ENCODE measurements around the gene RNF175.
"Not testable (repeated sequence)": the region's sequence is repeated elsewhere in the genome, so short reads cannot be mapped to it uniquely, and the experiment has no call there.

The RNF175 gene

DNA sequence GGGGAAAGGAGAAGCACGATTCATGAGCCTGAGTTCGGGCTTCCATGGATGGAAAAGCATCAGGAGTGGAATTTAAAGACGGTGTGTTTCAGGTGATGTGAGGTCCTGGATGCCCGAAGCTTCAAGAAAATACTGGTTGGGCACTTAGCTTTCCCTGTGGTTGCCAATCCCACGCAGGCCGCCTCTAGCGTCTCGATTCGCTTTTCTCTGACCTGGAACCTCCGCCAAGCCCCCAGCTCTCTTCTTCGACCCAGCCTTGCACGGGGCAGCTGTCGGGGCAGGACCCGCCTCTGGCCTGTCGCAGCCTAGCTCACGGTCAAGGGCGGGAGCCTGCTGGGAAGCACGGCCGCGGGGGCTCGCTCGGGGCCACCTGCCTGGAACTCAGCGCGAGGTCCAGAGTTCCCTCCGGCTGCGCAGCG is 76.1 kb downstream of the RNF175 start:
- no peak for DNase-seq (ENCODE audit: low read depth)

DNA sequence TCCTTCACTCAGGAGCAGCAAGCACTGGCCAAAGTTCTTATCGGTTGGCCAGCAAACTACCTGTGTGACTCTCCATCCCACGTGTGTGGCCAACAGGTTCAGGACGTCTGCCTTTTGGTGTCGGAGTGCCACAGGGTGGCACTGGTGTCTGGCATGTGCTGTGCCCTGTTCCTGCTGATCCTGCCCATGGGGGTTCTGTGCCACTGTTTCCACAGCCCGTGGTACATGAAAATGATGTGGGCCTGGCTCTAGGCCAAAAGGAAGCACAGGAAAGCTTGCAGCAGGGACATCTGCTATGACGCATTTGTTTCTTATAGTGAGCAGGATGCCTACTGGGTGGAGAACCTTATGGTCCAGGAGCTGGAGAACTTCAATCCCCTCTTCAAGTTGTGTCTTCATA is 80.3 kb downstream of the RNF175 start:
- DNase-seq (ENCODE audit: low read depth): no peak

- peak; percentile 86 for DNase-seq (ENCODE audit: low read depth)
Observed at GRCh38 chr4:153676984-153677383, 82.8 kb downstream of the RNF175 start.

DNA sequence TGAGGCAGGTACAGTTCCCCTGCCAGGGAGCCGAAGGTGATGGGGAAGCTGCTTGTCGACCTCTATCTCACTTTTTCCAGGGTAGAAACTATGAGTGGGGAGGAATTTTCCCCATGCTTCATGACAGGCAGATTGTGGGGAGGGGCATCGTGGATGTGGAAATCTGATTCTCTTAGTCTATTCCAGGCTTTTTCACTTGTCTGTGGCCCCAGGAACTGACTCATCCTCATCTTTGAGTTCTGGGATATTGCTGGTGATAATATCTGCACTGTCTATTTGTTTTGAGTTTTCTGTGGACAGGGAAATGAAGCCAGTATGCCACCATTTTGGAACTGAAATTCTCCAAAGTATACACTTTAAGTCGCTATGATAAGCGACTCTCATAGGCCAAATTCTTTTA is 83.3 kb downstream of the RNF175 start:
- DNase-seq (ENCODE audit: low read depth): peak; percentile 74

- no peak for DNase-seq (ENCODE audit: low read depth)
Observed at GRCh38 chr4:153669838-153670237, 90.0 kb downstream of the RNF175 start.

GRCh38 chr4:153668647-153669046 is 91.2 kb downstream of the RNF175 start:
- DNase-seq (ENCODE audit: low read depth): no peak

DNA sequence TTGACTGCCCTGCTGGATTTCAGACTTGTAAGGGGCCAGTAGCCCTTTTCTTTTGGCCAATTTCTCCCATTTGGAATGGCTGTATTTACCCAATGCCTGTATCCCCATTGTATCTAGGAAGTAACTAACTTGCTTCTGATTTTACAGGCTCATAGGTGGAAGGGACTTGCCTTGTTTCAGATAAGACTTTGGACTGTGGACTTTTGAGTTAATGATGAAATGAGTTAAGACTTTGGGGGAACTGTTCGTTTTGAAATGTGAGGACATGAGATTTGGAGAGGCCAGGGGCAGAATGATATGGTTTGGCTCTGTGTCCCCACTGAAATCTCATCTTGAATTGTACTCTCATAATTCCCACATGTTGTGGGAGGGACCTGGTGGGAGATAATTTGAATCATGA is 93.3 kb downstream of the RNF175 start:
- DNase-seq (ENCODE audit: low read depth): not testable (repeated sequence)

GRCh38 chr4:153663667-153664066 is 96.2 kb downstream of the RNF175 start:
- DNase-seq (ENCODE audit: low read depth): no peak

- DNase-seq (ENCODE audit: low read depth): no peak
Observed at GRCh38 chr4:153661908-153662307, 97.9 kb downstream of the RNF175 start.

GRCh38 chr4:153661215-153661822 is 98.5 kb downstream of the RNF175 start:
- DNase-seq (ENCODE audit: low read depth): peak; percentile 74

All from iris pigment epithelial cell (primary cell).